Measurements from ENCODE around the gene COL23A1. TPM values are rescaled to one million over a fixed set of nuclear protein-coding genes. Genes with fewer than 3 reads are reported as not detected.

COL23A1 gene
- total and polyA plus RNA-seq, 2 of the 13 experiments (the other 11 are each of a cell fraction or from before 2014, with no cell fraction given): not detected

- TF ChIP-seq, protein P1, sequence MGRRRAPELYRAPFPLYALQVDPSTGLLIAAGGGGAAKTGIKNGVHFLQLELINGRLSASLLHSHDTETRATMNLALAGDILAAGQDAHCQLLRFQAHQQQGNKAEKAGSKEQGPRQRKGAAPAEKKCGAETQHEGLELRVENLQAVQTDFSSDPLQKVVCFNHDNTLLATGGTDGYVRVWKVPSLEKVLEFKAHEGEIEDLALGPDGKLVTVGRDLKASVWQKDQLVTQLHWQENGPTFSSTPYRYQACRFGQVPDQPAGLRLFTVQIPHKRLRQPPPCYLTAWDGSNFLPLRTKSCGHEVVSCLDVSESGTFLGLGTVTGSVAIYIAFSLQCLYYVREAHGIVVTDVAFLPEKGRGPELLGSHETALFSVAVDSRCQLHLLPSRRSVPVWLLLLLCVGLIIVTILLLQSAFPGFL (CRISPR knock-in tag; IDR thresholded peaks at IDR 0.05): no peak
- TF ChIP-seq PAXIP1 (CRISPR knock-in tag; conservative IDR thresholded peaks at IDR 0.05): no peak
- TF ChIP-seq PHF8 (CRISPR knock-in tag; IDR thresholded peaks at IDR 0.05): no peak
- TF ChIP-seq MEF2D (CRISPR knock-in tag; IDR thresholded peaks at IDR 0.05): no peak
- TF ChIP-seq ZNF644 (CRISPR knock-in tag; IDR thresholded peaks at IDR 0.05; ENCODE audit: low read depth): no peak
- no peak for TF ChIP-seq ZFP36L1 (CRISPR knock-in tag; IDR thresholded peaks at IDR 0.05)
- TF ChIP-seq SRSF1 (optimal IDR thresholded peaks at IDR 0.05; ENCODE audit: low read depth, low read length): no peak
- TF ChIP-seq NR0B2 (CRISPR knock-in tag; IDR thresholded peaks at IDR 0.05): no peak
Measured at GRCh38 chr5:178330791-178331404, 259.3 kb downstream of the COL23A1 start (continued).
